Naive thymus-derived CD8-positive, alpha-beta T cell (primary cell): ENCODE measurements around the gene HOXB7. TPM values are rescaled to one million over a fixed set of nuclear protein-coding genes. Genes with fewer than 3 reads are reported as not detected.

Experiments
- ATAC-seq, 2 donors: fragments of 150-1000 bp; cut with Tn5 transposase in 1 of 2; sonication (Bioruptor Pico), chemical (Tn5 transposase) in 1 of 2; 1 replicate in 1 of 2; 2 replicates in 1 of 2; pipeline ENCODE4 v1.10.0; 2021; ENCODE audit warnings: mild to moderate bottlenecking in 2 of 2, moderate library complexity in 2 of 2
- POLR2A ChIA-PET: fragments of 350-600 bp; sonication (Branson Sonifier 250); formaldehyde crosslinking; loops from one replicate; lab custom pipeline; 2021; ENCODE audit warnings: antibody characterized with exemption; lab: Charles Lee
- DNase-seq, 10 donors: peaks; one replicate each; pipeline versions ENCODE4 v3.0.0 to v3.0.0-alpha.2; 2020 to 2022
- H3K27ac Mint-ChIP-seq, 10 donors: one replicate each; pipeline ENCODE4 v1.8.0; 2020 to 2022; ENCODE audit warnings: mild to moderate bottlenecking in 10 of 10, mixed read lengths in 10 of 10, moderate library complexity in 4 of 10, inconsistent platforms in 1 of 10
- H3K27me3 Mint-ChIP-seq, 5 donors: one replicate each; pipeline ENCODE4 v1.8.0; 2021 to 2022; ENCODE audit warnings: mixed read lengths in 5 of 5
- H3K36me3 Mint-ChIP-seq, 3 donors: one replicate each; pipeline ENCODE4 v1.8.0; 2020 to 2022; ENCODE audit warnings: mixed read lengths in 3 of 3, mild to moderate bottlenecking in 2 of 3, inconsistent platforms in 1 of 3
- H3K4me1 Mint-ChIP-seq, 4 donors: one replicate each; pipeline ENCODE4 v1.8.0; 2021 to 2022; ENCODE audit warnings: mixed read lengths in 4 of 4
- H3K4me3 Mint-ChIP-seq, 10 donors: one replicate each; pipeline ENCODE4 v1.8.0; 2020 to 2022; ENCODE audit warnings: mild to moderate bottlenecking in 10 of 10, mixed read lengths in 10 of 10, moderate library complexity in 6 of 10, inconsistent platforms in 1 of 10
- H3K9me3 Mint-ChIP-seq, 9 donors: one replicate each; pipeline ENCODE4 v1.8.0; 2020 to 2022; ENCODE audit warnings: mixed read lengths in 9 of 9, mild to moderate bottlenecking in 3 of 9, inconsistent platforms in 1 of 9, moderate library complexity in 1 of 9
- polyA plus RNA-seq, 3 donors: library from polyadenylated mRNA; unstranded; fragments of 300-500 nt; fragmentation: Illumina TruSeq; gene quantifications; one replicate each; pipeline ENCODE4 v1.2.3, GENCODE V29; 2021
- total RNA-seq, 8 experiments: library from RNA in 2 of 8; stranded (reverse) in 2 of 8; gene quantifications; one replicate each; pipeline ENCODE4 v1.2.3 and lab custom pipeline; 2021 to 2026

Gene HOXB7
- total and polyA plus RNA-seq, 5 experiments from 2014 or later: 0.22 to 0.40 TPM; not detected in 3

DNA sequence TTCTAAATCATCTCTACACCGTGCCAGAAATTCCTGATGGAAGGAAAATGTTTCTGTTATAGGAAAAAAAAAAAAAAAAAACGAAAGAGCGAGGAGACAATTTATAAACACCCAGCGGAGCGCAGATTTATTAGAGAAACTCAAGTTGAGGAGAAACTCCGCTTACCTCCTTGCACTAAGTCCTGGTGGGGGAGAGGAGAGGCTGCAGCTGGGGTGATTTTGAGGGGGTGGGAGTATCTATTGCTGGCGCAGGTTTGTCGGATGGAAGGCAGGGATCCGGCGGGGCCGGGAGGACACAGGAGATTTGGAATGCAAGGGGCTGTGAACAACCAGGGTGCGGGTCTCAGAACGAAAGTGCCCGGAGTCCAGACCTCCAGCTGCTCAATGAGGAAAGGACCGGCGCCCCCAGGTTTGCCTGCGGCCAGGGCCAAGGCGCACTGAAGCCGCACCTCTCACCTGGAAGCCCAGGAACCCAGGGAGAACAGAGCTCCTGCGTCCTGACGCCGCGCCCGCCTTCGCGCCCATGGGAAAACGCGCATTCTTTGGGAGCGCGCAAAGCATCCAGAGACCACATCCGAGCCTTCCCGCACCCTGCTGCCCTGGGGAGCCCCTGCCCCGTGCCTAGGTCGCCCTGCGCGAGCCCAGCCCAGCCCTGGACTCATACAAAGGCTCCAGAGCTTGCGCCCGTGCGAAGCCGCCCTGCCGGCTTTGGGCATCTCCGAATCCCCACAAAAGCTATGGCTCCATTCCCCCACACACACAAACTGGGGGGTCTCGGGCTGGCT lies 6.8 kb upstream of the HOXB7 start:
- Mint-ChIP-seq H3K4me1 (peaks cover 23 to 55% (median 38%) of the 10 kb centered on the region in 4 donors), H3K27ac (no peak overlapping the region), H3K27me3 (peaks cover 51 to 100% (median 84%) of the 10 kb centered on the region in 5 donors), H3K9me3 (peaks cover 0 to 2% (median 0%) of the 10 kb centered on the region in 9 donors), H3K4me3 (peak overlapping the region in 3 of 10 donors; percentile 2 to 21 (median 13)), H3K36me3 (peaks cover 0 to 13% (median 0%) of the 10 kb centered on the region in 3 donors)
- DNase-seq (no peak), ATAC-seq (no peak)
- POLR2A ChIA-PET: interaction anchor here (0.7 to 1.5 kb wide), 4 partner anchors 9 to 951 kb away, joined by 3 to 4 read pairs (median 4); partner anchors contain the start of gene HOXB9

DNA sequence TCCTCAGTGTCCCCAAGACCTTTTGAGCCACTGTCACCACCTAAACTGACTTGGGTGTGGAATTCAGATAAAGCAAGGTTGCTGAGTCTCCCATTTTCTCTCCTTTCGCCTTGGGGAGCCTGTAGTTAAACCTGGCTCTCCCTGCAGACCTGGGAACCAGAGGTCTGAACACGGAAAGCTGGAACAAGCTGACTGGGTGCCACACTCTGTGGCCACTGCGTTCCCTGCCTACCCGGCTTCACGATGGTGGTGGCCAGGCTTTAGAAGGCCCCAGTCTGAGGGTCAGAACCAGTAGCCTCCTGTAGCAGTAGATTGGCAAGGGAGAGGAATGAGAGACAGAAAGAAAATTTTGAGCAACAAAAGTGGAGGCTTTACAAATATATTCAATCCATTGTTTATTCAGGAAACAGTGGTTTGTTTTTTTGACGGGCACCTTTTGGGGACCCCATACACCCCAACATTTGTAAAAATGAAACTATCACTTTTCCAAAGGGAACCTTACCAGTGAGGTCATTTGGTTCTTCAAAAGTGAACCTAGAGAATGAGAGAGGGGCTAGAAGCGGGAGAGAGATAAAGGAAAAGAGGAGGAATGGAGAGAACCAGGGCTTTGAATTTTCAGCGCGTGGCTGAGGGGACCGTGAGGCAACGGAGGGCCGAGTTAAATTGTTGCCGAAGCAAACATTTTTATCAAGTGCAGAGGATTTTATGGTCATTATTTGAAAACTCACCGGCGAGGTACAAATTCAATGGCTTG lies 6.1 kb upstream of the HOXB7 start:
- H3K36me3 Mint-ChIP-seq: peaks cover 0 to 14% (median 0%) of the 10 kb centered on the region in 3 donors
- DNase-seq: no peak
- peaks cover 0 to 2% (median 0%) of the 10 kb centered on the region in 9 donors for H3K9me3 Mint-ChIP-seq
- H3K4me3 Mint-ChIP-seq: peak overlapping the region in 4 of 10 donors; percentile 2 to 49 (median 22)
- peaks cover 27 to 63% (median 43%) of the 10 kb centered on the region in 4 donors for H3K4me1 Mint-ChIP-seq
- no peak for ATAC-seq
- peaks cover 47 to 100% (median 83%) of the 10 kb centered on the region in 5 donors for H3K27me3 Mint-ChIP-seq
- POLR2A ChIA-PET: no interaction called here
- no peak overlapping the region for H3K27ac Mint-ChIP-seq

DNA sequence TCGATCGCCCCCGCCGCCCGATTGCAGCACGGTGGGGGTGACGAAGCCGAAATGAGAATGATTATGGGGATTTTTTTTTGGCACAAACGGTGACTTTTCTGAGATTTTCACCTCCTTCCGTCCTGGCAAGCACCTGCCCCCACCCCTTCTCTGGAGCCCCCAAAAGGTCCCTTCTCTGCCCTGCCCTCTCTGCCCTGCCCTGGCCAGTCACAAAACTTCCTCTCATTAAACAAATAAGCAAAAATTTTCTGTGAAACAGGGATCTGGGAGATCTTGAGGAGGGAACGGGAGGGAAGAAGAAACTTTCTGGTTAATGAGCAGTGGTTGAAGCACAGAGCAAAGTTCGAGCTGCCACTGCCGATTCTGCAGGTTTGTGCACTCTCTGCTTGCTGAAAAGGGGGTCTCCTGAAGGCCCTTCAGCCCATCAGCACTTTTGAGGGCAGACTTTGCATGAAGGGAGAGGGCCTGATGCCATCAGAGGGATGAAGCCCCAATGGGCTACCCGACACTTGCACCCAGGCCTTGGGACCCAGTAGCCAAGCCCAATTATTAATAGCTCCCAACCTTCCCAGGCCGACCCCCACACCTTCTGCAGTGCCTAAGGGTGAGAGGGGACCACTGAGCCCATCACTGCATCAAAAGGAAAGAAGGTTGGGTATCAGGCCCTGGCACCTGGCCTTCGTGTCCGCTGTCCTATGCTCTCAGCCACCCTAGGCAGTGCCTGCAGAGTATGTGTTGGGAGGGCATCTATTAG lies 5.3 kb upstream of the HOXB7 start:
- POLR2A ChIA-PET: no interaction called here
- peaks cover 29 to 70% (median 49%) of the 10 kb centered on the region in 4 donors for H3K4me1 Mint-ChIP-seq
- no peak for DNase-seq
- H3K27ac Mint-ChIP-seq: no peak overlapping the region
- H3K36me3 Mint-ChIP-seq: peaks cover 0 to 12% (median 0%) of the 10 kb centered on the region in 3 donors
- H3K4me3 Mint-ChIP-seq: peak overlapping the region in 2 of 10 donors; percentile 21 to 26
- ATAC-seq: no peak
- peaks cover 0 to 2% (median 0%) of the 10 kb centered on the region in 9 donors for H3K9me3 Mint-ChIP-seq
- peaks cover 45 to 100% (median 82%) of the 10 kb centered on the region in 5 donors for H3K27me3 Mint-ChIP-seq

DNA sequence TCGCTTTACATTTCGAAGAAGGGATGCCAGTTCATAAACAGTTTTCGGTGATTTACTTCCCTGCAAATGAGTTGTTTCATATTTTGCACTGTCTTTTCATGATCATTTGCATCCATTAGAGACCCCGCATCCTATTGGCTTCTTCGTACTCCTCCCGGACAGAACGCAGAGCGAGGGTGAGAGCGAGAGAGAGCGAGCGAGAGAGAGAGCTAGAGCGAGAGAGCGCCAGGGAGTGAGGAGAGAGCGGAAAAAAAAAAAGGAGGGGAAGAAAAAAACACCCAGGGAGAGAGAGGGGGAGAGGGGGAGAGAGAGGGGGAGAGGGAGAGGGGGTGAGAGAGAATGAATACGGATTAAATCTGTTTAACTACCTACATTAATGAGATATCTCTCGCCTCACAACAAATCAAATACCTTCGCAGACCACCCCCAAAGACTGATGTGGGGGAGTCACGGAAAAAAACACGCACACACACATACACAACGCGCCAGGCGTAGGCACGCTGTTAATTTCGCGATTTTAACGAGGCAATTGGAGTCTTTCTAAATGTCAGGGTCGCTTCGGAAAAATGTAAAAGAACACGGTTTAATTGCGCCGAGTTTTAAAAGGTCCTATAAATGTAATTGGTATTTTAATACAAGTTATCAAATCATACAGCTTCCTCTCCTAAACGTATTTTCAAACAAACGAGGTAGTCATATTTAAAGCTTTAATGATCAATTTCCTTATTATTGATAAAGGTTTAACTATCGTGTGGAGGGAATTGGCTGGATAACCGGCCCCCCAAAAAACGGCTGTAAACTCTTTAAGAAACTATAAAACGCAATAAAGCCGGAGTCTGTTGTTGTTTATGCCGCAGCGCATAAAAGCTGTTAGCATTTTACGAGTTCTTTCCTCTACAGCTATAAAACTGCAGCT lies 4.5 kb upstream of the HOXB7 start, which contains the start of gene HOXB8:
HOXB8 (minus strand) TSS at position 246 of the 916 bp plus-strand sequence. CDS start 588 bp downstream, outside the sequence.
- H3K4me3 Mint-ChIP-seq: peak within 1 kb of the TSS; percentile 6 to 96 (median 58)
- ATAC-seq (no peak), DNase-seq (no peak)
- H3K36me3 Mint-ChIP-seq: peaks cover 0 to 14% (median 0%) of the 10 kb centered on the region in 3 donors
- H3K9me3 Mint-ChIP-seq: peaks cover 0 to 2% (median 0%) of the 10 kb centered on the region in 9 donors
- peaks cover 43 to 99% (median 79%) of the 10 kb centered on the region in 5 donors for H3K27me3 Mint-ChIP-seq
- H3K4me1 Mint-ChIP-seq: peaks cover 31 to 76% (median 54%) of the 10 kb centered on the region in 4 donors
- POLR2A ChIA-PET: interaction anchor here (0.6 to 2.9 kb wide), 4 partner anchors 21 to 594 kb away, joined by 3 to 8 read pairs (median 4); partner anchors contain the start of gene HOXB5
- peak within 1 kb of the TSS in 3 of 10 donors; percentile 29 to 56 (median 54) for H3K27ac Mint-ChIP-seq

DNA sequence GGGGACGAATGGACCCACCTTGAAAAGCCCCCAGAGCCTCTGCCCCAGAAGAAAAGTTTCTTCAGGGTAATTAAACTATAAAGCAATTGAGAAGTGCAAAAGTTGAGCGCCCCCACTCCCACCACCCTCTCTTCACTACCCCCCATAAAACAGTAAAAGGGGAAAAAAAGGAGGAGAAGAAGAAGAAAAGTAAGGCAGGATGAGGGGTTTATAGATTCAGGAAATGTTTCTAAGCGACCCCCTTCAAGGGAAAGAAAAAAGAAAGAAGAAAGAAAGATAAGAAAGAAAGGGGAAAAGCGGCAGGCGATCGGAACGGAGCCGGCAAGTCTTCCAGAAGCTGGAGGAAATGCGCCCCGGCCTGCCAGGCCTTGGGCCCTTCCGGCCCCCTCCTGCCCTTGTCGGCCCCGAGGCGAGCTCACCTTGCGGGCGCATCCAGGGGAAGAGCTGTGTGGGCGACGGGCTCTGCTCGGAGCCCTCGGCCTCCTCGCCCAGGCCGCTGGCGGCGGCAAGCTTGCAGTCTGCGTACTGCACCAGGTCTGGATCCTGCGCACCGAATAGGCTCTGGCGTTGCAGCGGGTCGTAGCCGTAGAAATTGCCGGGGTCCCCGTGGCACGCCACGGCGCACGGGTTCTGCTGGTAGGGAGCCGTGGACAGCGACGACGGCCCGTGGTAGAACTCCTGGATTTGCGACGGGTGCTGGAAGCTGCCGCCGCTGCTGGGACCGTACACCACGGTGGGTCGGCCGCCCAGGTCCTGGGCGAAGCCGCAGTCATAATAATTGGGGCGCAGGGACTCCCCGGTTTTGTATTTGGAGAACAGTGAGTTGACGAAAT lies 3.3 kb upstream of the HOXB7 start:
- Mint-ChIP-seq H3K27me3 (peaks cover 40 to 91% (median 69%) of the 10 kb centered on the region in 5 donors), H3K27ac (peak overlapping the region in 1 of 10 donors; percentile 56), H3K36me3 (peaks cover 0 to 14% (median 0%) of the 10 kb centered on the region in 3 donors), H3K9me3 (peaks cover 0 to 2% (median 0%) of the 10 kb centered on the region in 9 donors), H3K4me1 (peaks cover 31 to 68% (median 50%) of the 10 kb centered on the region in 4 donors), H3K4me3 (peak overlapping the region; percentile 39 to 96 (median 72))
- POLR2A ChIA-PET: interaction anchor here (0.7 to 2.9 kb wide), 4 partner anchors 13 to 110 kb away, joined by 3 to 8 read pairs (median 4); partner anchors contain the start of gene HOXB5
- peak; percentile 15 to 31 for ATAC-seq
- peak in 1 of 10 donors; percentile 38 for DNase-seq

DNA sequence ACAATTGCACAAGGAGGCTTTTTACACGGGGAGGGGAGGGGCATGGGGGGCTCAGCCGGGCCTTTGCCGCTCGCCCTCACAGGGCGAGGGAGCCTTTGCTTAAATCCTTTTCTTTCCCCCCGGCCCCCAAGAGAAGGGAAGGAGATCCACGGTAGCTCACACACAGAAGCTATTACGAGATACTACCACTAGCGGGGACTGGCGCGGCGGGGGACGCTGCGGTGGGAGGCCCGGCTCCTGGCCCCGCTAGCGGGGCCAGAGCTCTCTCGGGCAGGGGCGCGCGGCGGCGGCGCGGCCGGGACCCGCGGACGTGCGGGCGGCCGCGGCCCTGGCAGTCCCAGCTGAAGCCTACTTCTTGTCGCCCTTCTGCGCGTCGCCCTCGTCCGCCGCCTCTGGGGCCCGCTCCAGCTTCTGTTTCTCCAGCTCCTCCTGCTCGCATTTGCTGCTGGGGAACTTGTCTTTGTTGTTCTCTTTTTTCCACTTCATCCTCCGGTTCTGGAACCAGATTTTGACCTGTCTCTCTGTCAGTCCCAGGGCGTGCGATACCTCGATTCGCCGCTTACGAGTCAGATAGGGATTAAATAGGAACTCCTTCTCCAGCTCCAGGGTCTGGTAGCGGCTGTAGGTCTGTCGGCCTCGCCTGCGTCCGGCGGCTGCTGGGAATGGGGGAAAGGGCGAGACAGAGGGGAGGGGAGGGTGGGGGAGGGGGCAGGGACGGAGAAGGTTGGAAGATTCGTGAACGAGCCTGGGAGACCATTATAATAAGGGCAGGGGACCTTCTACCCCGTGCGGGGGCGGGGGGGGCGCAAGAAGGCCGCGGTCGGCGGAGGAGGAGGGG lies 2.3 kb upstream of the HOXB7 start:
- Mint-ChIP-seq H3K9me3 (no peaks in the 10 kb centered on the region), H3K27me3 (peaks cover 37 to 91% (median 68%) of the 10 kb centered on the region in 5 donors), H3K4me3 (peak overlapping the region; percentile 70 to 96 (median 86)), H3K27ac (peak overlapping the region in 2 of 10 donors; percentile 53 to 64), H3K36me3 (peaks cover 0 to 12% (median 0%) of the 10 kb centered on the region in 3 donors), H3K4me1 (peaks cover 26 to 58% (median 42%) of the 10 kb centered on the region in 4 donors)
- POLR2A ChIA-PET: interaction anchor here (0.6 to 2.9 kb wide), 7 partner anchors 9 to 718 kb away, joined by 3 to 8 read pairs (median 3); partner anchors contain the start of genes HOXB5, HOXB9 and SP2
- ATAC-seq (peak; percentile 74 to 75), DNase-seq (peak in 6 of 10 donors; percentile 23 to 61 (median 50))

DNA sequence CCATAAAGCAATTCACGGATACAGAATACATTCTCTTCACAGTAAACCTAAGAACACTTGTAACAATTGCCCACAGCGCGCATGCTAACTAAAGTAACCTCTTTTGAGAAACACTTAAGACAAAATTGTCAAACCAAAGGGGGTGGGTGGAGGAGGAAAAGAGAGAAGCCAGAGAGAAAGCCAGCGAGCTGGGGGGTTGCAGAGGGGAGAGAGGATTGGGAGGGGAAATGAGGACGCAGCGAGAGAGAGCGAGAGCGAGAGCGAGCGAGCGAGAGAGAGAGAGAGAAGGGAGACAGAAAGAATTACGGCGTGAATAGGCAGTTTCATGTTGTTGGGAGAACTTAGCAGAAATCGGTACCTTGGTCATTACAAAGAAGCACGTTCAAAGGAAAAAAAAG lies 1.6 kb upstream of the HOXB7 start:
- Mint-ChIP-seq H3K27me3 (peaks cover 37 to 91% (median 72%) of the 10 kb centered on the region in 5 donors), H3K36me3 (peaks cover 0 to 12% (median 0%) of the 10 kb centered on the region in 3 donors), H3K9me3 (no peaks in the 10 kb centered on the region), H3K4me3 (peak overlapping the region; percentile 70 to 96 (median 84)), H3K27ac (peak overlapping the region in 4 of 10 donors; percentile 21 to 64 (median 48)), H3K4me1 (peaks cover 25 to 53% (median 41%) of the 10 kb centered on the region in 4 donors)
- peak in 1 of 10 donors; percentile 41 for DNase-seq
- peak; percentile 19 to 30 for ATAC-seq
- POLR2A ChIA-PET: interaction anchor here (0.6 to 2.9 kb wide), 7 partner anchors 10 to 717 kb away, joined by 3 to 8 read pairs (median 3); partner anchors contain the start of genes HOXB5, HOXB9 and SP2

DNA sequence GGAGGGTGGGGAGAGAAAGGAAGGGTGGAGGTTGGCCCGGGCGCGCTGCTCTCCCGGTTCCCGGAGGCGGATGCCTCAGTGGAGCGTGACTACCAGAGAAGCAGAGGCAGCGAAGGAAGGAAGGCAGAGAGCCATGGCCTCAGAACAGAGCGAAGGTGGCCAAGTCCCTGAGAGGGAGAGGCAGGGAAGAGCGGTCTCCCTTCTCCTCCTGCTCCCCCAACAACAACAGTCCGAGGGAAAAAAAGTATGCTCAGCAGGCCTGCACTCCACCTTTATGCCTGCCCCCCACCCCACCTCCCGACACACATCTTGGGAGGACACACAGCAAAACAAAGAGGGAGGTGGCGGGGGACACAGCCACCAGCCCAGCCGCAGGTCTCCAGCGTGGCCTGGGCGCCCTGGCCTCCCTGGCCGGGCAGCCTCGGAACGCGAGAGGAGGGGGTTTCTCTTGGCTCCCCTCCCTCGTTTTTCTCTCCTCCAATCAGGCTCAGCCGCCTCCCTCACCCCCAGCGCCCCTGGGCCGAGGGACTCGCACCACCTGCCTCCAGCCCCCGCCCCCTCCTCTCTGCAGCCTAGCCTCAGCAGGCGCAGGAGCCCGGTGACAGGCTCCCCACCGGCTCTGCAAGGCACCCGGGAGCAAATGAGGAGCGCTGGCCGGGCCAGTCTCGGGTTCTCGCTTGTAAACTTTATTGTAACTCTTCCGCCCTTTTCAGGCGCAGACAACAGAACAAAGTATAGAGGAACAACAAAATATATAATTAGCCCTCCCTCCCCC lies 1.1 kb upstream of the HOXB7 start:
- POLR2A ChIA-PET: interaction anchor here (1.1 kb wide), 1 partner anchor 505 kb away, joined by 3 read pairs; no protein-coding TSS in a partner anchor
- H3K27me3 Mint-ChIP-seq: peaks cover 34 to 91% (median 70%) of the 10 kb centered on the region in 5 donors
- peaks cover 0 to 12% (median 0%) of the 10 kb centered on the region in 3 donors for H3K36me3 Mint-ChIP-seq
- DNase-seq (no peak), ATAC-seq (peak in 1 of 2 donors; percentile 11)
- H3K4me1 Mint-ChIP-seq: peaks cover 22 to 47% (median 36%) of the 10 kb centered on the region in 4 donors
- no peaks in the 10 kb centered on the region for H3K9me3 Mint-ChIP-seq
- peak overlapping the region in 2 of 10 donors; percentile 64 to 71 for H3K27ac Mint-ChIP-seq
- peak overlapping the region; percentile 88 to 97 (median 94) for H3K4me3 Mint-ChIP-seq
